Measurements from ENCODE around the gene TRIM44.

DNA sequence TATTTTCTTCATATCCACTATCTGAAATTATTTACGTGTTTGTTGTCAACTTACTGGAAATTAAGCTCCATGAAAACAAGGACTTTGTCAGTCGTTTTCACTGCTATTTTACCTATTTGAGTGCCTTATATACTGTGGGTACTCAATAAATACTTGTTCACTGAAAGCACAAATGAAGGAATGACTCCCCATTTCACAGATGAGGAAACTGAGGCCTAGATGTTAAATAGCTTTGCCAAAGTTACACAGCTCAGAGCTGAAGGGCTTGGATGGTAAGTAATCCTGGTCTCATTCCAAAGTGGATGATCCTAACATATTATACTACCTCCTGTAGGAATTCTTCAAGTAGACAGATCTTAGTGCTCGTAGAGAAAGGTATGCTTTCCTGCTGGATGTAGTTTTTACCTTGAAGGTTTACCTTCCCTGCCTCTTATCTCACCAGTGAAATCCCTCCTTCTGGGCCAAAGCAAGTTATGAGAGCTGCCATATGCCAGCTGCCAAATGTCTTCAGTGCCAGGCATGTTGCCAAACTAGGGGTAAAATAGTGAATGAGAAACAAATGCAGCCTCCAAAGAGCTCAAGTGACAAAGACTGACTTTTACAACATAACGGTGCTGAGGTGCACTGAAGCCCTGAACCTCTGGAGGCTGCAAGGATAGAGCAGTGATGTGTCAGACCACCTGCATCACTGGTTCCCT, 129.7 kb downstream of the TRIM44 start:
- TF ChIP-seq, protein P1, sequence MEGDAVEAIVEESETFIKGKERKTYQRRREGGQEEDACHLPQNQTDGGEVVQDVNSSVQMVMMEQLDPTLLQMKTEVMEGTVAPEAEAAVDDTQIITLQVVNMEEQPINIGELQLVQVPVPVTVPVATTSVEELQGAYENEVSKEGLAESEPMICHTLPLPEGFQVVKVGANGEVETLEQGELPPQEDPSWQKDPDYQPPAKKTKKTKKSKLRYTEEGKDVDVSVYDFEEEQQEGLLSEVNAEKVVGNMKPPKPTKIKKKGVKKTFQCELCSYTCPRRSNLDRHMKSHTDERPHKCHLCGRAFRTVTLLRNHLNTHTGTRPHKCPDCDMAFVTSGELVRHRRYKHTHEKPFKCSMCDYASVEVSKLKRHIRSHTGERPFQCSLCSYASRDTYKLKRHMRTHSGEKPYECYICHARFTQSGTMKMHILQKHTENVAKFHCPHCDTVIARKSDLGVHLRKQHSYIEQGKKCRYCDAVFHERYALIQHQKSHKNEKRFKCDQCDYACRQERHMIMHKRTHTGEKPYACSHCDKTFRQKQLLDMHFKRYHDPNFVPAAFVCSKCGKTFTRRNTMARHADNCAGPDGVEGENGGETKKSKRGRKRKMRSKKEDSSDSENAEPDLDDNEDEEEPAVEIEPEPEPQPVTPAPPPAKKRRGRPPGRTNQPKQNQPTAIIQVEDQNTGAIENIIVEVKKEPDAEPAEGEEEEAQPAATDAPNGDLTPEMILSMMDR (optimal IDR thresholded peaks at IDR 0.05 in 1 of 3, IDR thresholded peaks at IDR 0.05 in 1 of 3, conservative IDR thresholded peaks at IDR 0.05 in 1 of 3; ENCODE audit: extremely low read depth in 1 of 3, insufficient read depth in 2 of 3, low read length in 3 of 3), result no peak
- no peak for TF ChIP-seq EZH2 (IDR thresholded peaks at IDR 0.05; ENCODE audit: low read length)
